Jurkat, Clone E6-1 (cell line): ENCODE data around the gene NACC2.
"Not testable (repeated sequence)": the region's sequence is repeated elsewhere in the genome, so short reads cannot be mapped to it uniquely, and the experiment has no call there.

Experiments used
- DNase-seq: peaks from one replicate; pipeline ENCODE4 v3.0.0-alpha.2; 2011; ENCODE audit warnings: low read depth, low spot score
- H3K4me3 ChIP-seq: 2 replicates; pipeline ENCODE4 v1.5.1; 2011; ENCODE audit warnings: mild to moderate bottlenecking, low read length, control low read depth, moderate library complexity

NACC2 gene

DNA sequence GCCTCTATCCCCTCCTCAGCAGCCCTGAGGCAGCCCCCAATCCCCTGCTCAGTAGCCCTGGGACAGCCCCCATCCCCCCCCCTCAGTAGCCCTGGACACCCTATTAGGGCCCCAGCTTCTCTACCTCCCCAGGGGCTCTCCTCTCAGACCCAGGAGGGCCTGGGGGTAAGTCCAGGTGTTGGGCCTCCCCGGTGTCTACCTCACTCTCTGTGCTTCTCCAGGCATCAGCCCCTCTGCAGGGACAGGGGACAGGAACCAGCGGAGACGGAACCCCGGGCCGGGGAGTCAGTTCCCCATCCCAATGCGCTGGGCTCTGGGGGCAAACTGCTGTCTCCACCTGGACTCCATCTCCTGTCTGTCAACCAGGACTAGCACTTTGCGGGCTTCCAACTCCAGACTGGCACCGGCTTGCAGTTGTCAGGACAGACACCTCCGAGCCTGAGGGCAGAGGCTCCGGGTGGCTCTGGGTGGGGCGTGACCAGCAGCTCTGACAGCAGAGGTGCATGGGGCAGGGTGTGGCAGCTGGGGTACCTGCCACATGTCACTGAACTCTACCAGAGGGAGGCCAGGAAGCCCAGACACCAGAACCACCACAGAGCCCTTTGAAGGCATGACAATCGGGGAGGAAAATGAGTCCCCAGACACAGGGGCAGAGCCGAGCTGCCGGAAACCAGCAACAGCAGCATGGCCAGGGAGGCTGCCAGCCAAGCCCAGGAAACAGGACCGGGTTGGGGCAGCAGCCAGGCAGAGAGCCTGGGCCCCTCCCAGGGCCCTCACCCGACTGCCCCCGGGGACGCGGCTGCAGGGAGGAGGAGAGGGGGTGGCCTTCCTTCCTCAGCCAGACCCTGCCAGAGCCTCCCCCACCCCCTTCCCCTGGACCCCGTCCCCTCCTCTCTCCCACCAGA lies 116.2 kb downstream of the NACC2 start:
- peak overlapping the region; percentile 5; the same call in 1 of the 2 replicates for H3K4me3 ChIP-seq

DNA sequence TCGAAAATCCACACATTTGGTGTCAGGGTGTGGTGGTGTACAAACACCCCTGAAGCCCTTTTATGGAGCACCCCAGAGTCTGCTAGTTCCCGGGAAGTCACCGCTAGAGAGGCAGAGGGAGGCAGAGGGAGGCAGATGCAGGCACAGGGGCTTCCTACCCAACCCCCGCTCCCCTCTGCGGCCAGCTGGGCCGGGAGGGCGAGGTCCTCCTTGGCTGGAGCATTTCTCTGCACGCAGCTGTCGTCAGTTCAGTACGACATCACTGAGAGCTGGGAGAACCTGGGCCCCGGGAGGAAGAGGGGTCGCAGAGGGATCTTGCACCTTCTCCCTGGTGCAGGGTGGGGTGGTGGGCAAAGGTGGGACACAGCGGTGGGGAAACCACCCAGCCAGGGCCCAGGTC lies 118.1 kb downstream of the NACC2 start:
- DNase-seq: no peak
- no peak overlapping the region for H3K4me3 ChIP-seq

More for the DNA sequence above, 116.2 kb downstream of the NACC2 start:
- peak; percentile 74 for DNase-seq

DNA sequence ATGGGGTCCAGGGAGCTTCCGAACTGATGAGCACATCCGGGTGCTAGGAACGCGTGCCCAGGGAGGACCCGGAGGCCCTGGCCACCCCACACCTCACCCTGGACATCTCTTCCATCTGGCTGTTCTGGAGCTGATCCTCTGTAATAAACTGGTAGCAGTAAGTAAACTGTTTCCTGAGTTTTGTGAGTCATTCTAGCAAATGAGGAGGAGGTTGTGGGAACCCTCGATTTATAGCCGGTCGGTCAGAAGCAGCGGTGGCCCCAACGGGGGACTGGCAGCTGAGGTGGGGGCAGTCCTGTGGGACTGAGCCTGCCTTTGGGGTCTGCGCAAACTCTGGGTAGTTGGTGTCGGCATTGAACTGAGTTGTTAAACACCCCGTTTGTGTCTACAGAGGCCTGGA lies 118.6 kb downstream of the NACC2 start:
- no peak overlapping the region for H3K4me3 ChIP-seq
- no peak for DNase-seq

DNA sequence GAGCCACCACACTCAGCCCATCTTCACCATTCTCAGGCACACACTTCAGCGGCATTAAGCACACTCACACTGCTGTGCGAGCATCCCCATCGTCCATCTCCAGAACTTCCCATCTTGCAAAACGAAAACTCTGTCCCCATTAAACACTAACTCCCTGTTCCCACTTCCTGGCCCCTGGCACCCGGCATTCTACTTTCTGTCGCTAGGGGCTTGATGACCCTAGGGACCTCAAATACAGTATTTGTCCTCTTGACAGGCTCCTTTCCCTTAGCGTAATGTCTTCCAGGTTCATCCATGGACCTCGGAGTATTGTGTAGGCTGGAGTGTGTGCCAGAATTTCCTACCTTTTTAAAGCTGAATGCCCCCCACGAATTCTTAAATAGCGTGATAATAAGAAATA lies 119.3 kb downstream of the NACC2 start:
- no peak overlapping the region for H3K4me3 ChIP-seq
- DNase-seq: no peak

DNA sequence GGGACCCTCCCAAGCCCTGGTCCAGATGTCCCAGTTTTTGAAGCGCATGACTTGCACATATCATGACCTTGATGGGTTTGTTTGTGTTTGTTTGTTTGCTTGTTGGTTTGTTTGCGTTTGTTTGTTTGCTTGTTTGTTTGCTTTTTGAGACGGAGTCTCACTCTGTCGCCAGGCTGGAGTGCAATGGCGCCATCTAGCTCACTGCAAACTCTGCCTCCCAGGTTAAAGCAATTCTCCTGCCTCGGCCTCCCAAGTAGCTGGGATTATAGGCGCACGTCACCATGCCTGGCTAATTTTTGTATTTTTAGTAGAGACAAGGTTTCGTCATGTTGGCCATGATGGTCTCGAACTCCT lies 120.9 kb downstream of the NACC2 start:
- H3K4me3 ChIP-seq: no peak overlapping the region
- no peak for DNase-seq

DNA sequence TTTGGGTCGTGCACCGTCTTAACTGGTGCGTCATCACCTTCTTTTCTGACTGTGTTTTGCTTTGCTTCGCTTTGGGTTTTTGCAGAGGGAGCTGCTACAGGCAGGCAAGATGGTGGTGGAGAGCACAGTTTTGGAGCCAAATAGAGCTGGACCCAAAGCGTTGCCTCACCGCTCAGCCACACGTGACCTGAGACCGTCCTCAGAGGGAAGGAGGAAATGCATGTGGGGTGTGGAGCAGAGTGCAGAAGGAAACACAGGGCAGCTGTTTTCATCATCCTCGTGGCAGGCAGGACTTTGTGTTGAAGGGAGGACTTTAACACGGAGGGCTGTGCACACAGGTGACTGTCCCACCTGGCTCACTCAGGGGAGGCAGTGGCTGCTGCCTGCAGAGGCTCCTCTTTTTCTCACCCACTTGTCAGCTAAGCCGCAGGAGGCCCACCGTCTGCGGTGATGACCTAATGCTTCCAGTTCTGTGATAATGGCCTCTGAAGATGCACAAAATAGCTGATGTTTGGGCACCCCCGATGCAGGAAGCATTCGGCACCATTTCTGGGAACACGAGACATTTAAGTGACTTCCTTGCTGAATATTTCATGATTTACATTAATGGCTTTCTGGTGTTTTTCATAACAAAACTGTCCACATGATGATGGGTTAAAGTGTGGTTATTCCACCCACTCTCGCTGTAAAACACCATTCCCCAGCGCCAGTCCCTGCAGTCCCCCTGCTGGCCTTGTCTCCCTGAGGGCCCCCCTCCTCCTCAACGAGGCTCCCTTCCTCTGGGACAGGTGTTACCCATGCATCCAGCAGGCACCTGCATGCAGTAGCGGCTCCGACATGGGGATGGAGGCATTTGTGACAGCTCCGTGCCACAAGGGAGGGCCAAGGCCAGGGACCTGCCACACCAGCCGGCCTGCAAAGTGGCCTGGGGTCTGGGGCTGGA lies 121.5 kb downstream of the NACC2 start:
- no peak overlapping the region for H3K4me3 ChIP-seq
- DNase-seq: no peak

DNA sequence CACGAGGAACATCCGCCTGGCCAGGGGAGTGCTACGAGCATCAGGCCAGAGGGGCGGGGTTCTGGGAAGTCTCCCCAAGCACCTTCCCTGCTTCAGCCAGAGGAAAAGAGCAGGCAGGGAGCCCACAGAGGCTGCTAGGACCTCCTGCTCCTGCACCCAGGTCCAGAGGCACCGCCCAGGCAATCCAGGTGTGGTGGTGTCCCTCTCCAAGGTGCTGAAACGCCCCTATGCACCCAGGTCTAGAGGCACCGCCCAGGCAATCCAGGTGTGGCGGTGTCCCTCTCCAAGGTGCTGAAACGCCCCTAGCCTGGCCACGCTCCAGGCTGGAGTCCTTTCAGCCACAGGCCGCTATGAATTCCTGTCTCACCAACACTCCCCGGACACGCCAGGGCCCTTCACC lies 123.2 kb downstream of the NACC2 start:
- no peak overlapping the region for H3K4me3 ChIP-seq
- DNase-seq: peak; percentile 46

DNA sequence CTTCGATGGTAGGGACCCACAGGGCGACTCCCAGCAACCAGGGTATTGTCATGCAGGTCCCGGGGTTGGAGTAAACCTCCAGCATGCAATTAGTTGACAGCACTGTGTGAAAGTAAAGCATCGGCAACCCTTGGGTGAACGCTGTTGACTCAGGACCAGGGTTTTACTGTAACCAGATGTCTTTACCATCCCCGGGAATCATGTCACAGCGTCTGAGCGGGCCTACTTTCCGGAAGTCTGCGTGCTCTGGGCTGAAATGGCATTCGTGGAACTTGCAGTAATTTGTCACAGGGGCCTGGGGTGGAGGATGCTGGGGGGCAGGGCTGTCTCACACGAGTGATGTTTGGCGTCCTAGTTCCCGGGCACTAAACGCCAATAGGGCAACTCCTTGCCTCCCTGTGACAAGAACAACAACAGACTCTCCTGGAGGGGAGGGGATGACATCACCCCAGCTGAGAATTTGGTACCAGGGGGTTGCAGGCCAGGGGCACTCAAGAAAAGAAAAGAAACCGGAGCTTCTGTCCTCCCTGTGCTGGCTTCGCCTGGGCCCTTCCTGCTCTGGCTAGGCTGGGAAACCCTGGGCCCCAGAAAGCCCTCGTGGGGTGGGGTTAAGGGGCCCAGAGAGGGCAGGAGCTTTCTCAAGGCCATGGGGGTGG lies 123.8 kb downstream of the NACC2 start:
- DNase-seq: no peak

DNA sequence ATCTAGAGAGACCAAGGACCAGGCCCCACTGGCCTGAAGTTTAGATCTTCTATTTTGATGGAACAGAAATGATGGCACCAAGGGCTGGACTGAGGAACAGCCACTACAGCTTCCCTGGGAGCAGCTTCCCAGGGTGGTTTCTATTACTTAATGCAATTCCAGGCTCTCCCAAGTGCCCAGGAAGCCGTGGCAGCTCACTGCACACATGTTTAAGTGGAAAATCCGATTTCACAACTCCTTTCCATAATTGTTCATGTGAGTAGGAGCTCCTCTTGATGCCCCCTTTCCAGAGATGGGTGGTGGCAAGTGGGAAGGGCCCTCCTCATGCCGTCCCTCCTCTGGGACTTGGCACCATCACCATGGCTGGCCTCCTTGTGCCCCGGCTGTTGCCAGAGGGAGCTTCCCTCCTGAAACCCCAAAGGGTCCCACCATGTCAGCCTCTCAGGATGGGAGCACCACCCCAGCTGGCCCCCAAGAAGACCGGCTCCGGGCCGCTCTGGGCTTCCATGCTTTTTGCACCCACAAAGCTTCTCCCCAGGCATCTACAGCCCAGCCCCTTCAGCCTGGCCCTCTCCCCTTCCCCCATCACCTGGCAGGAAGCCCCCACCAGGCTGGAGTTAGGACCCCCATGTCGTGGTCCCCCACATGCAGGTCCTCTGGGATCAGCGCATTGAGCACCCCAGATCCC lies 124.8 kb downstream of the NACC2 start:
- DNase-seq: no peak
- H3K4me3 ChIP-seq: no peak overlapping the region

More for the DNA sequence above, 123.8 kb downstream of the NACC2 start:
- H3K4me3 ChIP-seq: no peak overlapping the region

DNA sequence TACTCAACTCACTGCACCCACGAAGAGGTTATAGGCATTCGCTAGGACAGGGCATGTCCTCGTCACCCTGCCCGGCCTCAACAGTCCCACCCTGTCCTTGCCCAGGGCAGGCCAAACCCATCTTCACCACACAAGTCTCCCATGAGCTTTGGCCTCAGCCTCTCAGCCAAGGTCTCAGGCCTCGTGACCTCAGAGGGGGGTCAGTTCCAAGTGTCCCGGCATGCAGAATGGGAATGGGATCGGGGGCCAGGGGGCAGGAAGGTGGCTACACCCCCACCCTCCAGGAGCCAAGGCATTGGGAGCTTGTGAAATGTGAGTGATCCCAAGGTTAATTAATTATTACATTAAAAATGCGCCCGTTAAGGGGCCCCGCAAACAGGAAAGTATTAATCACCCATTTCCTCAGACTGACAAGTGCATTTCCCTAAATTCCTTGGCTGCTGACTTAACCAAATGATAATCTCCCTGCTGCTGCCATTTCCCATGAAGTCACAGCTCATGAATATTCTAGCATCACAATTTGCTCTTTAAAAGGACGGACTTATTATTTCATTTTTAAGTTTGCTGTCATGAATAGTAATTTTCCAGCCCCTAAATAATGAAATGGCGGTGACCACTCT lies 125.9 kb downstream of the NACC2 start:
- no peak for DNase-seq
- H3K4me3 ChIP-seq: no peak overlapping the region

DNA sequence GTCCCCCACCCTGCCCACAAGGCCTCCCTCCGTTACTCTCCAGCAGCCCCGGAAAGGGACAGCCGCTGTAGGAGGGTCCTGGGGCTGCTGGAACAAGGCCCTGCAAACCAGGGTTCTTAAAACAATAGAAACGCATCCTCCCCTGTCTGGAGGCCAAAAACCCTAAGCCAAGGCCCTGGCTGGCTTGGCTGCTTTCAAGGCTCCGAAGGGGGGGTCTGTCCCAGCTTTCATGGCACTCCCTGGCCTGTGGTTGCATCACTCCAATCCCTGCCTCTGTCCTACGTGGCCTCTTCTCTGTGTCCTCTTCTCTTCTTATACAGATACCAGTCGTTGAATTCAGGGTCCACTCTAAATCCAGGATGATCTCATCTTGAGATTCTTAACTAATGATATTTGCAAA lies 126.5 kb downstream of the NACC2 start:
- no peak for DNase-seq

DNA sequence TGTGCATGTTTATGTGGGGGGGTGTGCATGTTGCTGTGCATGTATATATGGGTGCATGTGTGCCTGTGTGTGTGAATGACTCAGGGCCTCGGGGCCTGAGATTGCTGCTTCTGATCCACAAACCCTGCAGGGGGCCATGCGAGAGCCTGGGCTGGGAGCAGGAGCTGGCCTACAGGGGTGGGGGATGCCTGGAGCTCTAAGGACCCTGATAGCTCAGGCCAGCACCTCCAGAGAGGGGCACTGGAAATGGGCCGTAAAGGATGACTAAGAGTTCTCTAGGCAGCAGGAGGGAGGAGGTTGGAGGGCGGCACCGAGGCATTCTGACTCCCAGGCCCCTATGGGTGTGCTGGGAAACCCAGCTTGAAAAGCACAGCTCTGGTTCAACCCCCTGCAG lies 127.0 kb downstream of the NACC2 start:
- DNase-seq: no peak
- no peak overlapping the region for H3K4me3 ChIP-seq

More for the DNA sequence above, 126.5 kb downstream of the NACC2 start:
- H3K4me3 ChIP-seq: no peak overlapping the region

DNA sequence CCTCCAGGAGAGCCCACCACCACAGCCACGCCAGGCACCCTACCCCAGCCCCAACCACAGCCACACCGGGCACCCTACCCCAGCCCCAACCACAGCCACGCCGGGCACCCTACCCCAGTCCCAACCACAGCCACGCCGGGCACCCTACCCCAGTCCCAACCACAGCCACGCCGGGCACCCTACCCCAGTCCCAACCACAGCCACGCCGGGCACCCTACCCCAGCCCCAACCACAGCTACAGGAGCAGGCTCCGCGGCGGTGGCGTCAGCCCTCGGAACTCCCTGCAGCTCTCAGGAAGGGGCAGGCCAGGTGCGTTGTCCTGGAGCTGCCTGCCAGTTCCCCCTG lies 128.2 kb downstream of the NACC2 start:
- H3K4me3 ChIP-seq, DNase-seq: not testable (repeated sequence)

DNA sequence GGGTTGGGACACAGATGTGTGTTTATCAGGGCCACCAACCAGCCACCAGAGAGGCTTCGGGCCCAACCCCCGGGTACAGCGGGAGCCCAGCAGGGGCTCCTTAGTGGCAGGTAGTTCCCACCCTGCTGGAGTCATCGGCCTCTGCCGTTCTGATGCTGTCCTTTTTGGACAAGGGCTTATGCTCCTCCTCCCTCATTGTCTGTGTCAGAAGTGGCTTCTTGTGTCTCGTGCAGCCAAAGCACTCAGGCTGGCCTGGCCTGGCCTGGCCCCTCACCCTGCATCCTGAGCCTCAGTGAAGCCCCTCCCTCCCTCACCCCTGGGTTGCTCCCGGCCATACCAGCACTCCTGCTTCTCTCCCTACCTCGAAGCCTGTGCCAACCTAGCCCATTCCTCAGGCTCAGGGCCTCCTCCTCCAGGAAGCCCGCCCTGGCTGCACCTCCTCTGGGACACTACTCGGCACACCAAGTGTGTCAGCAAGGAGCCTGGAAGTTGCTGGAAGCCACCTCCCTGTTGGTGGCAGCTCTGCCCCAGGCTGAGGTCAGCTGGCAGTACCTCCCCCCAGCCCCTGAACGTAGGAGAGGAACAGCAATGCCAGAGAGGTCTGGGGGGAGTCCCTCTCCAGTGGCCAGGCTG lies 129.8 kb downstream of the NACC2 start:
- no peak for DNase-seq
- no peak overlapping the region for H3K4me3 ChIP-seq

DNA sequence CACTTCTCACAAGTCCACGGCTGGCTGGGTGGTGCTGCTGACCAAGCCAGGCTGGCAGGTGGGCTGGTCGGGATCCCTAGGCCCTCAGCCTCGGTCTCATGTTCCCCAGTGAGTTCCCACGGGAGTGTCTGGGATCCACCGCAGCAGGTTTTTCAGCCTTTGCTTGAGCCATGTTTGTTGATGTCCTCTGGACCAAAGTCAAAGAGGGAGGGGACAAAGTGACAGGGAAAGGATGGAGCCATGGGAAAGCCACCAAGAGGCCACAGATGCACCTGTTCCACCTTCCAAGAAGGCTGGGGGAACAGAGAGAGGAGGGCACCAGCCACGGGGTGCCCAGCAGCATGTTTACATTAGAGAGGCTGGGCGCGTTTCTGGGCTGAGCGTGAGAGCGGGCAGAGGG lies 131.2 kb downstream of the NACC2 start:
- no peak for DNase-seq

DNA sequence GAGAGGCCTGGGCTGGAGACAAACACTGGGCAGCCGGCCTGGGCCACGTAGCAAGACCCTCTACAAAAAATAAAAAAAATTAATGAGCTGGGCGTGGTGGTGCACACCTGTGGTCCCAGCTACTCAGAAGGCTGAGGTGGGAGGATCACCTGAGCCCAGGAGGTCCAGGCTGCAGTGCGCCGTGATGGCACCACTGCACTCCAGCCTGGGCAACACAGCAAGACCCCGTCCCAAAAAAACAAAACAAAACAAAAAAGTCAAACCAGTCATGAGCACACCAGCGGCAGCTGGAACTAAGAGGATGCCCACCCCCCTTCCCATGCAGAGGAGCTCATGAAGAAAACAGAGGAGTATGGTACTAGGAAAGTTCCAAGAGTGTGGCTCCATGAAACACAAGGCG lies 131.8 kb downstream of the NACC2 start:
- H3K4me3 ChIP-seq: no peak overlapping the region
- no peak for DNase-seq

More for the DNA sequence above, 131.2 kb downstream of the NACC2 start:
- H3K4me3 ChIP-seq: no peak overlapping the region

DNA sequence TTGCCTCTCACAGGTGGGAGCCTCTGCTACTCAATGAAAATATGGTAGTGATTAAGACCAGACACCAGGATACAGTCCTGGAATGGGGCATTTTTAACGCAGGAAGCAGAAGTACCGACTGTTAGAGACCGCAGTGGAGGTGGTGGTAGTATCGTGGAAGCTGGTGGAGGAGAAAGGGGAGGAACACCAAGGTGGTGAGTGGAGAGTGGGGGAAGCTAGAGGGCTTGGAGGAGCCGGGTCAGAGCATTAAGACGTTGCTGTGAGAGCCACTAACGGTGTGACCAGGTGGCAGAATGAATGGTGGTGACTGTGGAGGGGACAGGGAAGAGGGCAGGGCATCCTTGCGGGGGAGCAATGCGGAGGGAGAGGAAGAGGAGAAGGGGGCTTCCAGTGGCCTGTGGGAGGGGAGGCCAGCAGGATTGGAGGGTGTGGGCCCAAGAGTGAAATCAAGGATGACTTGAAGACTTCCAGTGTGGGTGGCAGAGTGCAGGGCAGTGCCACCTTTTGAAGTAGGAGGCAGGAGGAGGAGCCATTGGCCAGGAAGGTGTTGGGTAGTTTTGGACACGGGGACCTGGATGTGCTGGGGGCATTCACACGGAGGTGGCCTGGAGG lies 132.3 kb downstream of the NACC2 start:
- no peak overlapping the region for H3K4me3 ChIP-seq
- no peak for DNase-seq
